Erythroblast (primary cell): ENCODE data around the gene TTC16.

ENCODE experiments used
- DNase-seq, 2 experiments: peaks; one replicate each; lab custom pipeline; 2025; lab: John Stamatoyannopoulos, UW
- GATA1 ChIP-seq: IDR thresholded peaks from 2 replicates; pipeline ENCODE4 v1.6.1; 2011; ENCODE audit warnings: low read depth, mild to moderate bottlenecking, control low read depth, low read length, moderate library complexity
- POLR2A ChIP-seq: IDR thresholded peaks from 2 replicates; pipeline ENCODE4 v1.6.1; 2011; ENCODE audit warnings: mild to moderate bottlenecking, low read length

The TTC16 gene

DNA sequence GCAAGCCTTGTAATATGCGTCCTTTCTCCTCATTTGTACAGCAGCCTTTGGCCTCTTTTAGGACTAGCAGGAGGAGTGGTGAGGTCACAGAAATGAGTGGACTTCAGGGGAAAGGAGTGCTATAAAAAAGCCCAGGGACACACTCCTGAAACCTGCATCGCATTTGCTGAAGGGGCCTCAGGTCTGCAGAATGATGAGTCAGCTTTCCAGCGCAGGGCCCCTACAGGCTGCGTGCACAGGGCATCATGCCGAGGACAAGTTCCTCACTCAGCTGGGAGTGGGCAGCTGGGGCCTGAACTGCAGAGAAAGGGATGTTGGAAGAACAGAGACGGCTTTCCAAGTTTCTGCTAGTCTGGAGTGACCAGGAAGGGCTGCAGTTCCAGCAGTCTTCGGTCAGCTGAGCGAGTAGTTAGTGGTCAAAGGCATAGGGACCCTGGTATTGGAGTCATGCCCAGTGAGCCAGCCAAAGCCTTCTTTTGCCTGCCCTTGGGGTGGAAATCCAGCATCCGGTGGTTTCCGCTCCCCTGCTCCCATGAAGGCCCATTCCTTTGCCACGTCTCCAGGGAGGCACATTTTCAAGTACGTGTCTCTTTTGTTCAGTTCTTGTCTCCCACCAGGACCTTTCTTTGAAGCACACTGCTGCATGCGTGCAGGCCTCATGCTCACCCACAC is 26.4 kb upstream of the TTC16 start:
- TF ChIP-seq GATA1 = no peak
- TF ChIP-seq POLR2A = no peak
- no peak for DNase-seq

DNA sequence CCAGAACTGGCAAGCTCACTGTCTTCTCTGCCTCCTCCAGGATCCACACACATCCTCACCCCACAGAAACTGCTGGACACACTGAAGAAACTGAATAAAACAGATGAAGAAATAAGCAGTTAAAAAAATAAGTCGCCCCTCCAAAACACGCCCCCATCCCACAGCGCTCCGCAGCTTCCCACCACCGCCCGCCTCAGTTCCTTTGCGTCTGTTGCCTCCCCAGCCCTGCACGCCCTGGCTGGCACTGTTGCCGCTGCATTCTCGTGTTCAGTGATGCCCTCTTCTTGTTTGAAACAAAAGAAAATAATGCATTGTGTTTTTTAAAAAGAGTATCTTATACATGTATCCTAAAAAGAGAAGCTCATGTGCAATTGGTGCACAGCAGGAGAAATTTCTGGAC is 25.1 kb upstream of the TTC16 start:
- no peak for TF ChIP-seq POLR2A
- no peak for TF ChIP-seq GATA1
- no peak for DNase-seq

DNA sequence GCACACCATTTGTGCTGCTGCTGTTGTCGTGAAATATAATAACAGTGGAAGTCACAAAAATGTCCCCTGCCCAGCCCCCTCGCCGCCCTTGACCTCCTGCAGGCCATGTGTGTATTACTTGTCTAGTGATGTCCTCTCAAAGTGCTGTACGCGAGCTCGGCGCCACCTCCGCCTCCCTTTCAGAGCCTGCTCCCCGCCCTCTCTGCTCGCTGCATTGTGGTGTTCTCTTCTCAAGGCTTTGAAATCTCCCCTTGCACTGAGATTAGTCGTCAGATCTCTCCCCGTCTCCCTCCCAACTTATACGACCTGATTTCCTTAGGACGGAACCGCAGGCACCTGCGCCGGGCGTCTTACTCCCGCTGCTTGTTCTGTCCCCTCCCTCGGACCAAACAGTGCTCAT is 23.8 kb upstream of the TTC16 start:
- DNase-seq = no peak
- TF ChIP-seq POLR2A (no peak), GATA1 (no peak)

DNA sequence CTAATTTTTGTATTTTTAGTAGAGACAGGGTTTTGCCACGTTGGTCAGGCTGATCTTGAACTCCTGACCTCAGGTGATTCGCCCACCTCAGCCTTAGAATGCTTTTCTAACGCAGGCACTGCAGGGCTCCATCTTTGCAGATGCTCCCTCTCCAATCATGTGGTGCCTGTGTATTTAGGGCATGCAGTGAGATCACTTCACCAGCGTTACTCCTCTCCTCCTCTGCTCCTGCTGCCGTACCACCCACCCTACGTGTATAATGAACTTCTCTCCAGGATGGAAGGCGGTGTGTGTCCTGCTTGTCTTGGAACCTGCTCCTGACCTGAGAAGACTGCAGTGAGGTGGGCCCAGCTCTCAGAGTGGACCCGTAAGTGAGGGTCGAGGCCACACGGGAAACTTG is 22.7 kb upstream of the TTC16 start:
- DNase-seq = no peak
- TF ChIP-seq POLR2A (no peak), GATA1 (no peak)

DNA sequence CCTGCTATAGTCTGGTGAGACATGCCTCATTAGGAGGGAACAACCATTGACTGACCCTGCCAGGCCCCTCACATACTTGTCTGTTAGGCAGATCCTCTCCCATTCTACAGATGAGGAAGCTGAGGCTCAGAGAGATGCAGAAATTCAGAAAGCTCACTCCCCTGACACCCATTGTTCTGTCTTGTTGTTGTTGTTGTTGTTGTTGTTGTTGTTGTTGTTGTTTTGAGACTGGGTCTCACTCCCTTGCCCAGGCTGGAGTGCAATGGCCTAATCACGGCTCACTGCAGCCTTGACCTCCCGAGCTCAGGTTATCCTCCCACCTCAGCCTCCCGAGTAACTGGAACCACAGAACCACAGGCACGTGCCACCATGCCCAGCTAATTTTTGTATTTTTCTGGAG is 22.2 kb upstream of the TTC16 start:
- no peak for DNase-seq
- TF ChIP-seq POLR2A (no peak), GATA1 (no peak)

DNA sequence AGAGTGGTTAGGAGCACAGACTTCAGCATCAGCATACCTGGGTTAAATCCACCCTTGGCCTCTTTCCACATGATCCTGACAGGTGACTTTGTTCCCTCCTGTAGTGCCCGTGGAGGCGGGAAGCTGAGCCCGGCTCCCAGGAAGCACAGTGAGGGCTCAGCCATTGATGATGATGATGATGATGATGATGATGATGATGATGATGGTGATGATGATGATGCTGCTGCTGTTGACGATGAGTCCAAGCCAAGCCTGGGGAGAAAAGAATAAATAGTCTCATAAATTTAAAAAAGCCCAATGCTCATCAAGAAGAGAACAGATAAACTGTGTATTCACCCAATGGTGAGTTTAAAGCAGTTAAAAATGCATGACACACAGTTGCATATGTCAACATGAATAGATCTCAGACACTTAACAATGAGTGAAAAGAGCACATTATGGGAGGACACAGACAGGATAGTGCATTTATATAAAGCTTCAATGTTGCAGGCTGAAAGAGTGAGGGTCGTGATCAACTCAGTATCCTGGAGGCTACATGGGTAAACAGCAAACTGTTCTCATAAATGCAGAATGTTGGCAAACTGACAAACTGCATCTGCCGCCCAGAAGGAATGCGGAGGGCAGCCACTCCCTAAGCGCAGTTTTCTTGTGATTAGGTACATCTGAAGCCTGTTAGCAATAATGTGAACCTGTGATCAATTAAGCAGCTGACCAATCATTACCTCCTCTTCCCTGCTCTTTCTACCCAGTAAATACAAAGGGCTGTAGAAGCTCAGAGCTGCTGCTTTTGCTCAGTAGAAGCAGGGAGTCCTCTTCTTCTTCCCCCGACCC is 20.8 kb upstream of the TTC16 start:
- TF ChIP-seq POLR2A (no peak), GATA1 (no peak)

DNA sequence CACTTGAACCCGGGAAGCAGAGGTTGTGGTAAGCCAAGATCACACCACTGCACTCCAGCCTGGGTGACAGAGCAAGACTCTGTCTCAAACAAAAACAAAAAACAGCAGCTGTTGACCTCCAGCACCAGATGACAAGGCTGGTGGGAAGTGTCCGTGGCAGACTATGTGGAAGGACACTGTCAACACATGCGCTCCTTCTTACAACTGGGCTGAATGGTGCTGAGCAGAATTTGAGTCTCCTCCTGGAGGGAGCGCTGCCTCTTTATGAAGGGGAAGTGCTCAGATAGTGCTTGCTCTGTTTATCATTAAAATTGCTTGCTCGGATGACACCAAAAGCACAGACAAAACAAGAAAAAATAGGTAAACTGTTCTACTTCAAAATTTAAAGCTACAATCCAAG is 18.3 kb upstream of the TTC16 start:
- DNase-seq = no peak
- TF ChIP-seq GATA1 (no peak), POLR2A (no peak)

More for the DNA sequence above, 20.8 kb upstream of the TTC16 start:
- no peak for DNase-seq

DNA sequence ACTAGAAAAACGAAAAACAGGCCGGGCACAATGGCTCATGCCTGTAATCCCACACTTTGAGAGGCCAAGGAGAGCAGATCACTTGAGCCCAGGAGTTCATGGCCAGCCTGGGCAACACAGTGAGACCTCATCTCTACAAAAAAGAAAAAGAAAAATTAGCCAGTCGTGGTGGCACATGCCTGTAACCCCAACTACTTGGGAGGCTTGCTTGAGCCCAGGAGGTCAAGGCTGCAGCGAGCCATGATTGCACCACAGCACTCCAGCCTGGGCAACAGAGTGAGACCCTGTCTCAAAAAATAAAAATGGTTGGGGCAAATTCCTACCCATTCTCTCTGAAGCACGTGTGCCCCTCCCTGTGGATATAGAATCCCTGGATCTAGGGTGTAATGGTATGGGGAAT is 17.5 kb upstream of the TTC16 start:
- DNase-seq = no peak
- TF ChIP-seq POLR2A (no peak), GATA1 (no peak)

DNA sequence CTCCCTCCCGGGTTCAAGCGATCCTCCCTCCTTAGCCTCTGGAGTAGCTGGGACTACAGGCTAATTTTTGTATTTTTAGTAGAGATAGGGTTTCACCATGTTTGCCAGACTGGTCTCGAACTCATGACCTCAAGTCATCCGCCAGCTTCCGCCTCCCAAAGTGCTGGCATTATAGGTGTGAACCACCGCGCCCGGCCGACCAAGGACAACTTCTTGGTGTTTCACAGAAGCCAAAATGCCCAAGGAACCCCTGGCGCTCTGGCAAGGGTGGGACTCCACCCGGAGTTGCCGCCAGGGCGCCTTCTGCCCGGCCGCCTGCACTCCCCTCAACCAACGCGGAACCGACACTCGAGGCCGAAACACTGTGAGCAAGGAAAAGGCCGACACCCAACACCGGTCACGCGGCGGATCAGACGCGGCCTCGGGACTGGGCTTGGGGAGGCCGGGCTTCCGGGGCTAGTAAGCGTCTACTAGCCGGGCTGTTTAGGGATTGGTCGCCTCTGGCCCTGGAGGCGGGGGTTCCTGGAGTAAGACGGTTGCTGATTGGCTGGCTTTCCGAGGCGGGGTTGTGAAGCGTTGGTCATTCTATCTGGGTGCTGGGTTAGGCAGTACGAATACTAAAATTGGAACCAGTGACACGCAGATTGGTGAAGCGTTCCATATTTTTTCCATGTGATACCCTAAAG is 16.8 kb upstream of the TTC16 start:
- DNase-seq = peak; percentile 93 to 94
- TF ChIP-seq POLR2A (peak; percentile 45), GATA1 (no peak)

DNA sequence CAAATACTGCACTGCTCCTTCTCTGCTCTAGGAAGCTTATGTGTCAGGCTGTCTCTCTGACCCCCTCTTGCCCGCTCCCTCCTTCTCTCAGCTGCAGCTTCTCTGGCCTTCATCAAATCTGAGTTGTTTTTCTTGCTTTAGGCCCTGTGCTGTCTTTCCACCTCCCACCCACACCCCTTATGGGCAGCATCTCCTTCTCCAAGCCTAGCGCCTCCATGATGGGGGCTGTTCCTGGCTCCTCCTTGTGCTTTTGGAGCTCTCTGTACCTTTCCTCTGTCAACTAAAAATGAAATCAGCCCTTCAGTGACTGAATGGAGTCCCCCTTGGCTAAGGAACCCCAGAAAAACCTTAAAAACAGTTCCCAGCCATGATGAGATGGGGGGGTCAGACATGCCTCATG is 15.7 kb upstream of the TTC16 start:
- TF ChIP-seq GATA1 (no peak), POLR2A (no peak)
- DNase-seq = no peak

DNA sequence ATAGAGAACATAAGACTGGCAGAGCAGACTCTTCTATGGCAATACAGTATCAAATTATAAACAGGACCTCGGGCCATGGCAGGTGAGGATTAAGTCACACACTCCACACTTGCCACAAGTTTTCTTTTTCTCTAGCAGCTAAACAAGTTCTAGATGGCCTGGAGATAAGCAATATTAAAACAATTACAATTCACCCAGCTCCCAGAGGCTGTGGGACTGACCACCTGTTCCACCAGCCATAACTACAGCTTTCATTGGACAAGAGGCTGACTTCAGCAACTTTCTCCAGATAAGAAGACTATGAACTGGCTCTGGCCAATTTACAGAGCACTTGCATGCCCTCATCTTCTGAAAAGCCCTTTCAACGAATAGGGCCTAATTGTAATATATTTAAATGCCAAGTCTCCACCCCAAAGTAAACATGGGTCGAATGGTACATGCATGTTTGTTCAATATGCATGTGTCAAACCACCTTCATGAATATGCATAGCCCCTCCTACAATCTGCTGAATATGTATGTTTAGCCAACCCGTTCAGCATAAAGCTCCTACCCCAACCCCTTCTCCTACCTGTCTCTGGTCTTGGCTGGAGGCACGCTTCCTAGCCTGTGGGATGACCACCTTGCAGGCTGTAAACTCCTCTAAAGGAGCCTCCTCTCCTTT is 15.2 kb upstream of the TTC16 start:
- TF ChIP-seq GATA1 = no peak
- TF ChIP-seq POLR2A = no peak
- no peak for DNase-seq

DNA sequence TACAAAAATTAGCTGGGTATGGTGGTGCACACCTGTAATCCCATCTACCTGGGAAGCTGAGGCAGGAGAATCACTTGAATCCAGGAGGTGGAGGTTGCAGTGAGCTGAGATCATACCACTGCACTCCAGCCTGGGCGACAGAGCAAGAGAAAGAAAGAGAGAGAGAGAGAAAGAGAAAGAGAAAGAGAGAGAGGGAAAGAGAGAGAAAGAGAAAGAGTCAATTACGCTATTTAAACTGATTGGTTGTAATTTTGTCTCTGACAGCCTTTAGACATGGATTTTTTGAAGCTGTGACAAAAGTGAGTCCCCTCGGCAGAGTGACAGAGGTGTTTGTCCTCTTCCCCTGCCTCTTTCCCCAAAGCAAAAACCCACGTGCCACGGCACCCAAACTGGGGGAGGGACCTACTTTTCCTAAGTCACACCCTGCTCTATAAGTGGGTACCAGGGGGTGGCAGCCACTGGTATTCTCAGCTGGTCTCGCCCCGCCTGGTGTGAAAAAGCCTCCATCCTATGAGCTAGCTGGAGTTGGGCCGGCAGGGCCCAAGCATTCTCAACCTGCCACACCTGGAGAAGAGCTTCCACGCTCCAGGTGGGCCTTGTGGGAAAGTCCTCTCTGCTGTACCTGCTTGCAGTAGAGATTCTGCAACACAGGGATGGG is 12.5 kb upstream of the TTC16 start:
- TF ChIP-seq POLR2A = no peak
- TF ChIP-seq GATA1 = no peak

DNA sequence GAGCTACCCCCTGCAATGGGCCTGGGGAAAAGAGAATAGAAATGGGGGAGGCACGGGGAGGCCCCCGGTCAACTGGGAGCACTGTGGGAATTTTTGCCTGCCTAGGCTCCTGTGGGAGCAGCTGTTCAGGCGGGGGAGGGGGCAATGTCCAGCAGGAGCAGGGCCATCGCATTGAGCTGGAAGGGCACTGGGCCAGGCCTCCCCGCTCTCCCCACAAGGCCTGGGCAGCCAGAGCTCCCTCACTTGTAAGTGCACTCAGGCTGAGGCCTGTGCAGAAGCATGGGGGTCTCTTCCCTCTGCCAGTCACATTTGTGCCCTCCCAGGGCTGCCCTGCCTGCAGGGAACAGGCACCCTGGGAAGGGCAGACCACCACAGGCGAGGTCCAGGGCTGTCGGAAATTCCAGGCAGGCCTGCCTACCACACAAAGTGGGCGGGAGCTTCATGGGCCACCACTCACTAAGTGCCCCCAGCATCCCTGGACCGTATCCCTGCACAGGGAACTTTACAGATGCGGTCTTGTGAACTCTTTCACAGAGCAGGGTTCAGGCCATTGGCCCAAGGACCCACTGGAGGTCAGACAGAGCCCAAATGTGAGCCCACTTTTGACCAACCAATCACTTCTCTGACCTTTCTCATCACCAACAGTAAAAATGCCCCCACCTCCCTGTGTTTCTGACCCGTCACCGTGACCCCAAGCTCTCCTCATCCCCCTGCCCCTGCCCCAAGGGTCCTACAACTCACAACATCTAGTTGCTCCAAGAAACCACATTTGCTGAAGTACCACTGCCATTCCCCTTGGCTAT is 10.1 kb upstream of the TTC16 start:
- DNase-seq = no peak
- no peak for TF ChIP-seq POLR2A
- no peak for TF ChIP-seq GATA1

More for the DNA sequence above, 12.5 kb upstream of the TTC16 start:
- no peak for DNase-seq
